GM19043 (cell line): ENCODE results near the gene RNF183.
"Not testable (repeated sequence)": the region's sequence is repeated elsewhere in the genome, so short reads cannot be mapped to it uniquely, and the experiment has no call there.

Experiments
- ATAC-seq: cut with Tn5 transposase; IDR thresholded peaks from one replicate; pipeline ENCODE4 v1.9.1; 2021; ENCODE audit warnings: low read depth; ENCODE audit not compliant: unreplicated experiment

Gene RNF183

DNA sequence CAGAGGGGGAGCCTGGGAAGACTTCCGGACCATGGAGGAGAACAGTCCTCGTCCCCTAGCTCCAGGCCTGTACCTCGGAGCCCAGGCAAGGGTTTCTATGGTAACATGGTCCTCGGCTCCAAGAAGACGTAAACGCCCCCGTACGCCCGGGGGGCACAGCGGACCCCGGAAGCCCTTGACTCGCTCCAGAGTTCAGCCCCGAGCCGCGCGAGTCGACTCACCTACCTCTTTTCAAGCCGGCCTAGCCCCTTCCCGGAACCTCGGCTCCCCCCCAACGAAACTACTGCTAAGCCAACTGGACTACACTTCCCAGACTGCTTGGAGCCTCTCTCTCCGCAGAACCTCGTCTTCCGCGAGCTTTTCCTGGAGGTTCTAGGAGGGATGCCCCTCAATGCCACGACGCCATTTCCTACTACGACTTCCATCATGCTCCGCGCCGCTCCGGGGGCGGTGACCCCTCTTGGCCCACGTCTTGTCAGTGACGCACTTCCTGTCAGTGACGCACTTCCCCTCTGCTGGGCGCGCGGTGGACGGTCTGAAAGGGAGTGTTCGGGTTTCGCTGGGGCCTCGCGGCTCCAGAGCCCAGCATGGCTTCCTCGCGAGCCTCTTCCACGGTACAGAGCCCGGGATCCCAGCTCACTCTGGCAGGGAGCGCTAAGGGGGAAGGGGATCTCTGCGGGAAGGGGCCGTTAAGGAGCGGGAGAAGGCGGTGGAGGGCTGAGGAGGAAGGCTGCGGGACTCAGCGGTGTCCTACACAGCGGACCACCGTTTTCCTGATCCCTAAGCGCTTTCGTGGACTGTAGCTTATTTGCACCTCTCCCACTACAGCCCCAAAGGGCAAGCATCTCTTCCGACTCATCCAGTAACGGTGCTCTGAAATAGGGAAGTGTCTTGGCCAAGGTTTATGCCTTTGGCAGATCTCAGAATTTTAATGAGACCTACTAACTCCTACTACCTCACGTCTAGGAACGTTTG is 27.7 kb downstream of the RNF183 start, which contains the start of the genes CDC26 and PRPF4:
TSS of gene CDC26 (minus strand) at position 416 of the 975 bp plus-strand sequence. CDS start 3,065 bp downstream, outside the sequence.
TSS of gene PRPF4 (plus strand) at position 502 of the 975 bp plus-strand sequence. CDS start at position 588, 86 bp downstream.
- ATAC-seq, result peak; percentile 99

DNA sequence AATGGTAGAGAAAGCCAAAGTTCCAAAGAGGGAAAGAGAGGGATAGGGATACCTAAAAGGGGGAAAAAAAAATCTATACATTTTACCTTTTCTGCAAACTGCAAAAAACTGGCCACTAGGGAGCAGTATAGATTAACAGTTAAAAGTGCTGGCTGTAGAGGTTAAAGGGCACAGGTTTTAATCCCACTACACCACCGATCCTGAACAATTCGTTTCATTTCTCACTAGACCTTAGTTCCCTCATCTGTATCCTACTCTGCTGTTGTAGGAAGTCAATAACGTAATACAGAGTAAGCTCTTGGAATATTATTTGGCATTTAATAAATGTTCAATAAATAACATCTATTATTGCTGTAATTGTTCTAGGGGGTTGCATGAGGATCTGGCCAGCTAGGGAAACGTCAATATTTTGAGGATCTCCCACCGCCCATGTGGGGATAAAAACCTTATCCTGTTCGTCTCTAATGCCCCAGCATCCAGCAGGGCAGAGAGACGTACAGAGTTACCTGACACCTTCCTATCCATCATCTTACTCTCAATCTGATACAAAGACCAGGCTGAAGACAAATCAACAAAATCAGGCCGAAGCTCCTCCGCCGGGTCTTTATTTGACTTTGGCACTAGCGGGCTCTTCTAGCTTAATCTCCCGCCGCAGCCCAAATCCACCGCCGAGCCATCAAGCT is 28.6 kb downstream of the RNF183 start:
- peak; percentile 6 for ATAC-seq

DNA sequence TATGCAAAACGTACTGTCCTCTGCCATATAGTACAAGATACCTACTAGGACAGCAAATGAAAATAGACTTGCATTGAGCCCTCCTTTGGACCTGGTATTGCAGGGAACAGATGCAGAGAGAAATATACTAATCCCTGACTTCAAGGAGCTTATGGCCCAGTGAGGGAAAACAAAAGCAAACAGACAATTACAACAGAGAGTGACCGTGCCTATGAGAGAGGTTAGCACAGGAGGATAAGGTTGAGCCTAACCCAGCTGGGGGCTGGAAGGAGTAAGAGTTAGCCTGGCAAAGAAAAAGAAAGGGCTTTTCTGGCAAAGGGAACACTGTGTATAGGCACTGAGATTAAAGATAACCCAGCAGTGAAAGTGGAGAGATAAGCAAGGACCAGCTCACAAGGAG is 33.3 kb downstream of the RNF183 start:
- no peak for ATAC-seq

DNA sequence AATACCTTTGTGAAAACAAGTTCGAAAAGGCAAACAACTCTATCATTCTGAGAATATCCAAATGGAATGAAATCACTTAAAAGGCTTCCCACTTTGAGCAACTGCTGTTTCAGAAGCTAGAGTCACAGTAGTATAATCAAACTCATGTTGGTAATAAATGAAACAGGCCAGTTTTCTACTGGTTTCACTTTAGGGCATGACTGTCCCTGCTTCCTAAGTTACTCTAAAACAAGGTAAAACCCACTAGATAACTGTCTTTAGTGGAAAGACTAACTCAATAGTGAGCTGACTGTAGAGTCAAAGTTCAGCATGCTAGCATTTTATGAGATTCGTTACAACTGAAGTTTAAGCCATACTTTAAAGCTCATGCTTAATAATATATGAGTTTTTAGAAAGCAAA is 33.8 kb downstream of the RNF183 start:
- no peak for ATAC-seq

DNA sequence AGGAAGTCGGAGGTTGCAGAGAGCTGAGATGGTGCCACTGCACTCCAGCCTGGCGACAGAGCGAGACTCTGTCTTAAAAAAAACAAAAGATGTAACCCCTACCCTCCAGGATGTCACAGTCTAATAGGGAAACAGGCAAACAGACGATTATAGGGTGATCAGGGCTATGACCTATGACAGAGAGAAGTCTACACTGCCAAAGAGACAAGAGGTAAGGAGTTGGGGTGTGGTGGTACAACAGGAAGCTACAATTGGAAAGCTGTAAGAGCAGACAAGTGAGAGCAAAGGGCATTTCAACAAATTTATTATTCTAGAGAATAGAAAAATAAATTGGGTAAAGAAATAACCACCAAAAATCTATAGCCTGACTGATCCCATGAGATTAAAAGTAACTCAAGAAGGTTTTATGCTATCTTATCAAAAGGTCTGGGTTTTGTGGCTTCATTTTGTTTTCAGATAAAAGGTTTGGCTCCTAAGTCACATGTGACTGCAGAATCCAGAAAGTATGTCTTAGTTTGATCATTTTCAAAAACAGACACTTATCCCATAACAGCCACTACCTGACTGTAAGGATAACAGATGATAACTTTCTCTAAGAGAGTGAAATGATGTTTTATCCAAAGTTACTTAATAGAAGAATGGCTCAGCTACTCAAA is 35.1 kb downstream of the RNF183 start:
- no peak for ATAC-seq

DNA sequence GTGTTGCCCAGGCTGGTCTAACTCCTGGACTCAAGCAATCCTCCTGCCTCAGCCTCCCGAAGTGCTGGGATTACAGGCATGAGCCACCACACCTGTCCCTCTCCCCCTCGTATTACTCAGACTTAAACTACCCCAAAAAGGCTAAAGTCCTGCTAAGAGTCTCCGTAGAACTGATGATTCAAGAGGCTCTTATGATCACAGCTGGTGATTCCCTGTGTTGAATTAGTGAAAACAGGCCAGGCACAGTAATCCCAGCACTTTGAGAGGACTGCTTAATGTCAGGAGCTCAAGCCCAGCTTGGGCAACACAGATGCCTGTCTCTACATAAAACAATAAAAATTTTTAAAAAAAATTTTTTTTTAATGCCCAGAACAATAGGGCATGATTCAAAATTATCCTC is 37.0 kb downstream of the RNF183 start:
- ATAC-seq, result no peak

DNA sequence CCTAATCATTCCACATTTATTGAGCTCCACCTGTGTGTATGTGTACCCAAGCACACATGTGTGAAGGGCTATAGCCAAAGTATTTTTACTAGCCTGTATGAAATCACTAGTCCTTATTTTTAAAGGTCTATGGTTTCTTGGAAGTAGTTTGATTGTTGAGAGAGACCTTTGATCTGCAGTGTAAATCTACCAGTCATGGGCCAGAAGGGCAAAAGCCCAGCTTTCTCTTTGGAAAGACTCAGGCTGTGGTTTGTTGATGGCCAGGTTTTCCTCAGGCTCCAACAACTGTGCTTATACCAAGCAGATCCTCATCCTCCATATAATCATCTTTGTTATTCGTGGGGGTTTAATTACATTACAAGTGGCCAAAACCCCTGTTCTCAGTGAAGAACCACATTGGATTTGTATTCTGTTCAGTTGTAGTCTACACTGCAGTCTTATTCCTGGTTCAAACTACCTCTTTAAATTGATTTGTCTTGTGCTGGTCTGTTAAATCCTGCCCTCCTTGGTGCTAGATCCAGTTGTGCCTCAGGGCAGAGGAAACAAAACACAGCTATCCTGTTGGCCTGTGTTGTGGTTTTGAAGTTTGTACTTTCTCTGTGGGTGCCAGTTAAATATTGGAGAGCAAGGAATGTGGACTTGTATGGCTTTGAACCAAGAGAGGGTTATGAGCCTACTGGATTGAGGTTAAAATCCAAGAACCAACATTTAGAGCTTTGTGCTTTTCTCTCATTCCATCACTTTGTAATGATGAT is 41.1 kb downstream of the RNF183 start:
- no peak for ATAC-seq

DNA sequence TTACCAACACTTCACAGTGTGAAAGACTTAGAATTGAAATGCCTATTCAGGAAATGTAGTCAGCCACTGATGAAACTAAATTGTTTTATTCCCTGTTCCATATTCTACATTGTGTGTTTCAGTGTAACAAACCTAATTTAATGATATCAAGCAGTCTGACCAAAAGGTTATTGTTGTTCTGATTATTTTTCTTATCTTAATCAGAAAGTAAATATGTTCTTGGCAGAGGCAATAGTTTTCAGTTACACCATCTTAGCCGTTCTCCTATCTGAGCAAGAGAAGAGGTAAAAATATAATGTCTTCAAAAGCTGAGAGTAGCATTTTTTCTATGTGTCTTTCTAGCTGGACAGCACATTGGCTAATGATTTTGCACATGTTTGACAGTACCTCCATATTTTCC is 44.9 kb downstream of the RNF183 start:
- ATAC-seq, result no peak

DNA sequence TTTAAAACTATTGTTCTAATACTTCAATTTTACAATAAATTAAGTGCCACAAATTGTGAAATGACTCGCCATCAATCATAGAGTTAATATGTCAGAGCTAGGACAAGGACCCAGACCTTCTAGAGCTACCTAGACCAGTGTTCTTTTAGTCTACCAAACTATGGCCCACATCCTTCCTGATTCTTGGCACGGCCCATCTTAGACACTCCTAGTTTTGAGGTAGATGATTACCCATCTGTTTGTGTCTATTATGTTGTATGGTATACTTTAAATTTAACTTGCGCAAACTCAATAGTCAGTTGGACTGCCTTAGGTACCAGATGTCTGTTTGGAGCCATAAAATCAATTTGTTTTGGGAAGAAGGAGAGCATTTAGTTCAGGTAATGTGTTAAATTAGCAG is 45.3 kb downstream of the RNF183 start:
- no peak for ATAC-seq

DNA sequence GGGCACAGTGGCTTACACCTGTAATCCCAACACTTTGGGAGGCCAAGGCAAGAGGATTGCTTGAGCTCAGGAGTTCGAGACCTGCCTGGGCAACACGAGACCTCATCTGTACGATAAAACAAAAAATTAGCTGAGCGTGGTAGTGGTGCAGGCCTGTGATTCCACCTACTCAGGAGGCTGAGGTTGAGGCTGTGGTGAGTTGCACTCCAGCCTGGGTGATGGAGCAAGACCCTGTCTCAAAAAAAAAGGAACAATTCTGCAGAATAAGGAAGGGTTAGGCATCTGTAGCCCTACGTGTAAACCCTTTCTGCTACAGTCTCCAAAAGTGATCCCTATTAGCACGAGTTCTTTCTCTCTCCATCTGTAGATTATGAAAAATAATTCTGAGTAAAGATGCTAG is 47.7 kb downstream of the RNF183 start:
- ATAC-seq, result no peak

DNA sequence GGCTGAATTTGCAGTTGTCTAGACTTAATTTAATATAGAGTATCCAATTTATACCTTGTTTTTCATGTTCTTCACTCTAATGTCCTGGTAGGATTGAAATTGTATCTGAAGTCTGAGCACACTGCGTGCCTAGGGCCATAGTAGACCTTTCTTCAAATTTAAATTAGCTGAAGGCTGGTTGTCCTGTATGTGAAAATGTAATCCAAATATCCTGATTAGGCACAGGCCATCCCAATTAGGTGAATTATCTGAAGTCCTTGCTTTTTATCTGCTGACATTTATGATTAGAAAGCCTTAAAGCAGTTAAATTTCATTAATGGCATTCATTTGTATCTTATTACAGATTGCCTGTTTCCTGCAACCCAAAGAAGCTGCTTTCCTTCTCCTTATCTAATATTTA is 48.2 kb downstream of the RNF183 start:
- ATAC-seq, result no peak

DNA sequence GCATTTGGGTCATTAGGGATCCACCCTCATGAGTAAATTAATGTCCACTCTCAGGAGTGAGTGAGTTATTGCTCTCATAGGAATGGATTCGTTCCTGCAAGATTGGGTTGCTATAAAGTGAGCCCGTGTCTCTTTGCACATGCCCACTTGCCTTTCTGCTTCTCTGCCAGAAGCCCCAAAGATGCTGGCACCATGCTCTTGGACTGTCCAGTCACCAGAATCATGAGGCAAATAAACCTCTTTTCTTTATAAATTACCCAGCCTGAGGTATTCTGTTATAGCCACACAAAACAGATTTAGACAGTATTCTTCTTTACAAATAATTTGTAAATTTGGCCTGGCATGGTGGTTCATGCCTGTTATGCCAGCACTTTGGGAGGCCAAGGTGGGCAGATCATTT is 52.4 kb downstream of the RNF183 start:
- no peak for ATAC-seq

DNA sequence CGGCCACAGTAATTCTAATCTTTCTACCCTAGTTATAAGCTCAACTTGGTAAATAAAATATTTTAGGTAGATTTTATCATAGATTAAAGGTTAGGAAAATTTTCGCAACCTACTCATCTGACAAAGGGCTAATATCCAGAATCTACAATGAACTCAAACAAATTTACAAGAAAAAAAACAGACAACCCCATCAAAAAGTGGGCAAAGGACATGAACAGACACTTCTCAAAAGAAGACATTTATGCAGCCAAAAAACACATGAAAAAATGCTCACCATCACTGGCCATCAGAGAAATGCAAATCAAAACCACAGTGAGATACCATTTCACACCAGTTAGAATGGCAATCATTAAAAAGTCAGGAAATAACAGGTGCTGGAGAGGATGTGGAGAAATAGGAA is 53.5 kb downstream of the RNF183 start:
- not testable (repeated sequence) for ATAC-seq

DNA sequence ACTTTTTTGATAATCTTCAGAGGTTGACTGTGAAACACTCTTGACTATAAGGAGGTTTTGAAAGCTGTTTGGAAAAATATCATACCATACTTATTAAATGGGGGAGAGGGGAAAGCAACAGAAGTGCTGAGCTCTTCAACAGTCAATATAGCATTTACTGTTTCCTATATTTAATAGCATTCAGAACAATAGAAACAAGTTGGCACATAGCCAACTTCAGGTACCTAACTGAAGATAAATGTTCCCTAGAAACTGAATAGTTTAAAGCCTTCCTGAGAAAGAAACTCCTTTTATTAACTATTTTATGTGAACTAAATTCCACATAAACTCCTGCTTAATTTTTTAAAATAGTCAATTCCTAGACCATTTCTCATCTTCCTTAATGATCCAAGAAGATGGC is 55.5 kb downstream of the RNF183 start:
- ATAC-seq, result no peak
